Posterior cingulate gyrus (tissue), 11 donors: ENCODE data around the gene NAA20.

Source experiments
- DNase-seq, 10 donors: peaks; one replicate each; pipeline versions ENCODE4 v3.0.0 to v3.0.0-alpha.2; 2020 to 2021; ENCODE audit warnings: mixed read lengths in 3 of 10
- intact Hi-C: fragments of 100-400 bp; cut with DNase I; formaldehyde crosslinking; loops from one replicate; pipeline ENCODE4 v1.15.1; 2023

Gene NAA20, protein sequence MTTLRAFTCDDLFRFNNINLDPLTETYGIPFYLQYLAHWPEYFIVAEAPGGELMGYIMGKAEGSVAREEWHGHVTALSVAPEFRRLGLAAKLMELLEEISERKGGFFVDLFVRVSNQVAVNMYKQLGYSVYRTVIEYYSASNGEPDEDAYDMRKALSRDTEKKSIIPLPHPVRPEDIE

DNA sequence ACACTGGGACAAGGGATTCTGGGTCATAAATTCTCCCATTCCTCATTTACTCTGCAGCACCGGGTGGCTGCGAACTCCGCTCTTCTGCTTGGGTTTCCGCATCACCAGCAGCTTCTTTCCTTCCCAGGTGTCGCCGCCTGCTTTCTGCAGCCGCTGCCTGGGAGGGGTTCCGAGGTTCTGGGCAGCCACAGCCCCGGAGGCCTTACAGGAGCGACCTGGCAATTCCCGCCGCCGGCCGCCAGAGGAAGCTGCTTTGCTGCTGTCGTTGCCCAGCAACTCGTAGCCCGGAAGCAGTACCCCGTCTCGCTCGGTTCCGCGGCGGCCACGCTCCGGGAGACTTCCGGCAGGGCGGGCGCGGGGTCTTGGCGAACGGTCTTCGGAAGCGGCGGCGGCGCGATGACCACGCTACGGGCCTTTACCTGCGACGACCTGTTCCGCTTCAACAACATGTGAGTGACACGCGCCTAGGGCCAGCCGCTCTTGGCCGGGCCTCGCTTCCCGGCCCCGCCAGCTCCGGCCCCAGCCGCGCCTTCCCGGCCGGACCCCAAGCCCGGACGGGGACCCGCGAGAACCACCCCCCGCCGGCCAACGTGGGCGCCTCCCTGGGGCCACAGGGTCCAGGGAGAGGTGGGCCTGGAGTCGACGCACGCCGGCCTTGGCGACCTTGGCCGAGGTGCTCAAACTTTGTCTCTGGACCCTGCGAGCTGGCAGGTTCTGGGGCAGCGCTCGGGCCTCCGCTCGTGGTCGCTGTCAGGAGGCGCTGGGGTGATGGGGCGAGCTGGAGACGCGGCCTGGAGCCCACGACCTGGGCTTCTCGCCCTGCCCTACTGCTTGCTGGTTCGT lies at the start of gene NAA20:
TSS of gene NAA20 (plus strand) at position 362 of the 843 bp plus-strand sequence. CDS start at position 397, 35 bp downstream.
- DNase-seq, result peak; percentile 92 to 99 (median 96)
- intact Hi-C loops, result loop anchor here (5.0 kb wide), 1 partner anchor 35 kb away; the partner anchor contains the start of genes CFAP61 and CRNKL1

DNA sequence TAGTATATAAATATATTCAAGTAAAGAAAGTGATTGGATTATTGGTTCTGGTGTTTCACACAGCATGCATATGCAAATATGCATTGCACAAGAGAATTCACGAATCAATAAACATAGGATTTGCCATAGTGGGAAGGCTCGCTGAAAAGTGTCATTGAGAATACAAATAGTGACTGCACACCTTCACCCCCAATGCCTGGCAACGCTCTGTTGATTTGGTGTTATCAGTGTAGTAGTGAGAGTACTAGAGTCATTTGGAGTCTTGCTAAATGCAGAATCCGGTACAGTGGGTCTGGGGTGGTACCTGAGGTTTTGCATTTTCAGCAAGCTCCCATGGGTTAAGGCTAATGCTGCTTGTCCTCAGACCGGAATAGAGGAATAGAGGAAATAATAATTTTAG lies 49.7 kb upstream of the NAA20 start:
- intact Hi-C loops, result no loop called here
- DNase-seq, result no peak

DNA sequence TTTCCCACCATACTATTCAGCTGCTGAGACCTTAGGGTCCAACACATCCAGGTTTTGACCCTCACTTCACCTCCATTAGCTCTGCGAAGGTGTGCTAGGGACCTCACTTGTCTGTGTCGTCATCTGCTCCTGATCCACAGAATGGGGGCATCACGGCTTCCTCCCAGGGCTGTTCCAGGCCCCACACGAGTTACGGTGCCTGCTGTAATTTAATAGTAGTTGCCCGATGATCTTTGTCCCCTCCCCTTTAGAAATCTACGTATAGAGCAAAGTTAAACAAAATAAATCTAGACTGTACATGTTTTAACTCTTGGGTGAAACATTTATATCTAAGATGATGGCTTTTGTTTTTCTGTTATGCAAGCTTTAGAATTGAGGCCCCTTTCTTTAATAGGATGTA lies 49.1 kb upstream of the NAA20 start:
- intact Hi-C loops, result no loop called here
- no peak for DNase-seq

DNA sequence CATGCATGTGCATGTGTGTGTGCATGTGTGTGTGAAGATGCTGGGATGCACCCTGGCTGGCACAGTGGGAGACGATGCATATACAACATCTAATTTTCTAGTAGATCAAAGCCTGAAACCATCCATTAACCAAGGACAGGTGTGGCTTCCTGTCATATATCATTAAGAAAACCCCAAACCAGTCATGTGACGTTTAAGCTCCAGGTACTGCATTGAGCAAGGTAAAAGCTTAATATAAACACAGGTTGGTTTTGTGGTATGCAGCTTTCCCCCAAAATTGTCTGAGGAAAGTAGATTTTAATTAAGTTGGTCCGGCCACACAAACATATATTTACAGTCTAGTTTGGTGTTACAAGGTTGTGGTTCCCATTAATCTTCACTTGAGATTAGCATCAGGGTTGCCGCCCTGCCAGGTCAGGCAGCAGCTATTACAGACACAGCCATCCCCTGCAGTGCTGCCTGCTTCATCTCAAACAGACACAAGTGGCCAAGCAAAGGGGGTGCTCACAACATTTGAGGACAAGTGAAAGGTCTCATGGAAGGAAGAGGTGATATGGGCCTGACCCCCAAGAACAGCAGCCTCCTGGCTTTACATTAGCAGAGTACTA lies 48.6 kb upstream of the NAA20 start:
- intact Hi-C loops, result no loop called here
- no peak for DNase-seq

DNA sequence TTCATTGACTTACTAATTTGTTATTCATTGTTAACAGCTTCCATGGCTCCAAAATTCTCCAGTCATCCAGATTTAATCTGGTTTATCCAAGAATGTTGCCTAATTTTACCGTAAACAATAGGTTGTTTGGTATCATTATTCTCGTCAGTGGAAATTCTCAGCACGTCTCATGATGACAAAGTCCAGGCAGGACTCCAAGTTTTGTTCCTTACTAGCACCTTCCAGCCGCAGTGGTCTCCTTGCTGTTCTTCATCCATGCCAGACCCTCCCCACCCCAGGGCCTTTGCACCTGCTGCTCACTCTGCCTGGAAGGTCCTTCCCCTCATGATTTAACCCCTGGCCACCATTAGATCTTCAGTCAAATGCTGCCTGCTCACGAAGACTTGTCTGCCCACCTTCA lies 48.1 kb upstream of the NAA20 start:
- intact Hi-C loops, result no loop called here
- DNase-seq, result no peak

DNA sequence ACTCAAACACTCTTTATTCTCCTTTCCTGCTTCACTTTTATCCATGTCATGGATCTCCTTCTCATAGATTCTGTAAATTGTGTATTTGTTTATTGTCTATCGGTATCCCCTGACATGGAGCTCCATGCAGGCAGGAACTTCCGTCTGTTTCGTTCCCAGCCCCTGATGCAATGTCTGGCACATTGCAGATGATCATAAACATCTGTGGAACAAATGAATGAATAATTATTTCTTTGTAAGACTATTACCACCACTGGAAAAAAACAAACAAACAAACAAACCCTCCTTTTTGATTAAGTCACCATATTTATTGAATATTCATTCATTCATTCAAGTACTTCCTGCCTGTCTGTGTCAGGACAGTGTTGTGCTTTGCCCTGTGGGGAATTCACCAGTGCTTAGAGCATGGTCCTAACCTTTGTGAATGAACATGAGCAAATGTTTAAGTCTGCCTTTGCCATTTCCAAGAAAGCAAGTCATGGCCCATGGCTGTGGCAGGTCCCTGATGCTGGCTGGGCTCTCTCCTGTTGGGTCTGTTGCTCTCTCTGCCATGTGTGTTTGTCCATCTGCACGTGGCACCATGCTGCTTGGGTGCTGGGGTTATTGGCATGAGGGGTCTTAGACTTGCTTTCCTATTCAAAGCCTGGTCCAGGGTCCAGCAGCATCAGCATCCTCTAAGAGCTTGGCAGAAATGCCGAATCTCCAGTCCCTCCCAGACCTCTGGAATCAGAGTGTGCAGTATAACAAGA lies 47.5 kb upstream of the NAA20 start:
- DNase-seq, result peak in 1 of 10 donors; percentile 47
- intact Hi-C loops, result no loop called here

DNA sequence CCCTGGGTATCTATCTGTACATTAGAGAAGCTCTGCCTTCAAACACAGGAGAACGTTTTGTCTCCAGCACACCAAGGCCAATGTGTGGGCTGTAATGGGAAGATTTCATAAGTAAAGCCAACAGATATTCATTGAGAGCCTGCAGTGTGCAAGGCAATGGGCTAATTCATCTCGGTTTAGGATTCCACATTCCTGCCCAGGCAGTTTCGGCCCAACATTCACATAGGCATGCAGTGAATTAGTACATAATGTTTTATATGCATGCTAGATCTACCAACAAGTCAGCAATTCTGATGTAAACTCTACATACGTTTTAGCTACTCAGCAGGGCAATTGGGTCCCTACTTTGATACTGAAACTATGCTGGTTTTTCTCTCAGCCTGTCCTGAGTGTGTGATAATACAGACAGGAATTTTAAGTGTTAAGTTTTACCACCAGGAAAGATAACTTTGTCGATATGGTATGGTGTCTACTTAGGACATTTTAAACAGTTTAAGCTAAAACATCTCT lies 46.9 kb upstream of the NAA20 start:
- intact Hi-C loops, result no loop called here
- DNase-seq, result no peak

DNA sequence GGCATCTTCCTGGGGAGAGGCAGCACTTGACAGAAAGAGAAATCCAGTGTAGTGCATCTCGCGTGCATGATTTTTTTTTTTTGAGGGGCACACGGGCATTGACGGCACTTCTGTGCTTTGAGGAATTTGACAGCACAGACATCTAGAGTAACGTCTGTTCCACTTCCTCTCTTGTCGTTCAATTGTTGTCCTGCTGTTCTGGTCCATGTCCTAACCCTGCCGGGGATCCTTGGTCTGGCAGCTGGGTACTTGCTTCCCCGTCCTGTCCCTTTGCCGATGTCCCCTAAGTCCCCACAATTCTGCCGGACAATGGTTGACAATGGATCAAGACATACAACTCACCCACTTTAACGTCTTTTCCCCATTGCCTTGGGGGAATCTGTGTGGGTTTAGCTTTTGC lies 46.0 kb upstream of the NAA20 start:
- intact Hi-C loops, result no loop called here
- no peak for DNase-seq

DNA sequence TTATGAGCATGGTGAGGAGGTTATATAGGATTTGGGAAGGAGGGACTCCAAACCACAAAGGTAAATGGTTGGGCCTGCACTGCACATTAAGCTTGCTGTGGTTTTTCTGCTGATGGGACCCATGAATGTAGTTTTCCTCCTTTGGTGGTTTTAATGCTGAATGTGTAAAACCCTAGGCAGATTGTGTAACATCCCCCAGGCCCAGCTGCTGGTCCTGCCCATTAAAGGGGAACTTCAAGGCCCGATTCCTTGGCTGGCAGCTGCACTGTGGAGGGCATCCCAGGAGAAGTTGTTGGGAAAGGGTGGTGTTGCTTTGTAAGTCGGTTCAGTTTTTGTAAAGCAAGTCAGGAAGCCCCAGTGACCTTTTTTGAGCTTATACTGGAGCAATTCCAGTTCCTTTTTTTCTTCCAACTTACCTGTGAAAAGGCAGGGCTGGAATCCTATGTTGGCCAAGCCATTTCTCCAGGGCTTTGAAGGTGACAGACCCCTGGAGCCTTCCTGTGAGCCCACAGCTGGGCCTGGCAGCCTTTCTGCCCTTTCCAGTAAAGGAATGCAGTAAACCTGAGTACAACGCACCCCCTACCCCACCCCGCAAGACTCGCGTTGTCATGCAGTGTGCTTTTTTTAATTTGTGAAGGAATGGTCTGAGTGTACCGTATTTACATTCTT lies 43.1 kb upstream of the NAA20 start:
- DNase-seq, result peak in 5 of 10 donors; percentile 28 to 90 (median 41)
- intact Hi-C loops, result no loop called here

DNA sequence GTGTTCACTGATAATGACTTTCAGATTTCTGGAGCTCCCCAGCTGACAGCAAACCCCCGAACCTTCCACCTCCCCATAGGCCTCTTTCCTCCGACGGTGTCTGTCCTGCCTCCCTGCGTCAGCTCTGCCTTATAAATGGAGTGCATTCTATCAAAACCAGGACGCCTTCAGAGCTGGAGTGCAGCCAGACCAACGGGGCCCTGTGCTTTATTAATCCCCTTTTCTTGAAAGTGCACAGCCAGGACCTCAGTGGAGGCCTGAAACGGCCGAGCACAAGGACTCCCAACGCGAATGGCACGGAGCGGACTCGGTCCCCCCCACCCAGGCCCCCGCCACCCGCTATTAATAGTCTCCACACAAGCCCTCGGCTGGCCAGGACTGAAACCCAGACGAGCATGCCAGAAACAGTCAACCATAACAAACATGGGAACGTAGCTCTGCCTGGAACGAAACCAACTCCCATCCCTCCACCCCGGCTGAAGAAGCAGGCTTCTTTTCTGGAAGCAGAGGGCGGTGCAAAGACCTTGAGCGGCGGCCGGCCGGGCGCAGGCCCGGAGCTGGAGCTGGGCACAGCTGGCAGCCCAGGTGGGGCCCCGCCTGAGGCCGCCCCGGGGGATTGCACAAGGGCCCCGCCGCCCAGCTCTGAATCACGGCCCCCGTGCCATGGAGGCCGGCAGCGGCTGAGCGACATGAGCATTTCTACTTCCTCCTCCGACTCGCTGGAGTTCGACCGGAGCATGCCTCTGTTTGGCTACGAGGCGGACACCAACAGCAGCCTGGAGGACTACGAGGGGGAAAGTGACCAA lies 42.3 kb upstream of the NAA20 start:
- peak; percentile 68 to 94 (median 75) for DNase-seq
- intact Hi-C loops, result loop anchor here (5.0 kb wide), 2 partner anchors 33 to 88 kb away; no protein-coding TSS in a partner anchor

DNA sequence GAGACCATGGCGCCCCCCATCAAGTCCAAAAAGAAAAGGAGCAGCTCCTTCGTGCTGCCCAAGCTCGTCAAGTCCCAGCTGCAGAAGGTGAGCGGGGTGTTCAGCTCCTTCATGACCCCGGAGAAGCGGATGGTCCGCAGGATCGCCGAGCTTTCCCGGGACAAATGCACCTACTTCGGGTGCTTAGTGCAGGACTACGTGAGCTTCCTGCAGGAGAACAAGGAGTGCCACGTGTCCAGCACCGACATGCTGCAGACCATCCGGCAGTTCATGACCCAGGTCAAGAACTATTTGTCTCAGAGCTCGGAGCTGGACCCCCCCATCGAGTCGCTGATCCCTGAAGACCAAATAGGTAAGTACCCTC lies 41.7 kb upstream of the NAA20 start:
- intact Hi-C loops, result loop anchor here (5.0 kb wide), 2 partner anchors 33 to 88 kb away; no protein-coding TSS in a partner anchor
- peak in 4 of 10 donors; percentile 30 to 87 (median 60) for DNase-seq

DNA sequence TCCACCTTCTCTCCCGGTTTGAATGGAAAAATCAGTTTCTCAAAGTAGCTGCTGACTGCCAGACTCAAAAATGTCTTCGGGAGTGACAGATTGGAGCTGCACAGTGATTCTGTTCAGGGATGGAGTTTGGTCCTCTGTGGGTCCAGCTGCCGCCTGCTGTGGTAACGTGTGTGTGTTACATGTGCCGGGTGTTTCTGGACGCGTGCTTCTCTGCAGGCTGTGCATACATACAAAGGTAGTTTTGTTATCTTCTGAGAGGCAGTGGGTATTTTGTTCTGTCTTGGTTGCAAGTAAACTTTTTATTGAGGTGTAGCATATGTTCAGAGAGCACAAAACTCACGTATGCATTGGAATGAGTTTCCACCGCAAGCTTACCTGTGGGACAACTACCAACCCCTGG lies 41.3 kb upstream of the NAA20 start:
- DNase-seq, result peak in 1 of 10 donors; percentile 37
- intact Hi-C loops, result loop anchor here (5.0 kb wide), 2 partner anchors 34 to 89 kb away; no protein-coding TSS in a partner anchor

DNA sequence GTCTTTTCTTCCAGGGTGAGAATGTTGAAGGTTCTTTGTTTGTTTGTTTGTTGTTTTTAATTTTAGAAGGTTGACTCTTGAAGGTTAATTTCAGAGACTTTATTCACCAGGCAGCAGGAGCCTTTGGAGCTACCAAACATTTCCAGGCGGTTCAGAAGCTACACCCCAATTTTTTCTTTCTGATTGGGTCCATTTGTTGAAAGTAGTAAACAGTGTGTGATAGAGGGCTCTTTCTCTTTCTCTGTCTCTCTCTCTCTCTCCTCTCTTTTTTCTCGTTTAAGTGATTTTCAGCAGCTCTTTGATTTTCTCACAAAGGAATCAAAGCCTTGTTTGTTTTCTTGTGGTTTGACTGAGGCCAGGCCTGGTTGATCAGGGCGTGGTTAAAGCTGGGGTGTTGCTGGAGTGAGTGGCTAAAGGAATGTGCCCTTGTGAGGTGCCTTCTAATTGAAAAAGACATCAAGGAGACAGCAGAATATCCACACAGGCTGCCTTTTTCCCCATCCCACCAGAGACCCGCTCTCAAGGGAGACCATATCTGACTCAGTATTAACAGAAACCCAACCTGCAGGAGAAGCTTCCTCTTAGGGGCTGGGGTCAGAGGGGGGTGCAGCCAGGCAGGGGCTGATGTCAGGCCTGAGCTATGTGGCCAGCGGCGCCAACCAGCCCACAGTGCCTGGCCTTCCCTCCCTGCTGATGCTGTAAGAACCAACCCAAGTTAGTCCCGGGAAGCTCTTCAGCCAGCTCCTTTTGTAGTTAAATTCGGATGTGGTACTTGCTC lies 40.4 kb upstream of the NAA20 start:
- peak in 5 of 10 donors; percentile 39 to 87 (median 82) for DNase-seq
- intact Hi-C loops, result loop anchor here (5.0 kb wide), 2 partner anchors 34 to 89 kb away; no protein-coding TSS in a partner anchor

DNA sequence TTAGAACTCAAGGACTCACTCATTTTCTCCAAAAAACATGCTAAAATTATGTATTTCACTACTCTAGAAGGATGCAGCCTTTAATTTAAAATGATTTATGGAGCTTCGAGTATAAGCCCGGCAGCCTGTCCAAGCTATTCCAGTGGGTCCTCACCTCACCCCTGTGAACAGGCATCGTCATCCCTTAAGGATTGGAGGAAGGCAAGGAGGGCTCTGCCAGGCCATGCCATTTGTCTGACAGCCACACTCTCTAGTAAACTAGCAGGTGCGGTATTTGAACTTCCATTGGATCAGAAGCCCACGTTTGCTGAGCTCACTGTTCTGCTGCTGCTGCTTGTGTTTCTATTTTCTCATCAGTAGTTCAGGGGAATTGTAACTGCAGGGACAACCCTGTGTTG lies 39.8 kb upstream of the NAA20 start:
- no peak for DNase-seq
- intact Hi-C loops, result loop anchor here (5.0 kb wide), 2 partner anchors 35 to 90 kb away; no protein-coding TSS in a partner anchor

DNA sequence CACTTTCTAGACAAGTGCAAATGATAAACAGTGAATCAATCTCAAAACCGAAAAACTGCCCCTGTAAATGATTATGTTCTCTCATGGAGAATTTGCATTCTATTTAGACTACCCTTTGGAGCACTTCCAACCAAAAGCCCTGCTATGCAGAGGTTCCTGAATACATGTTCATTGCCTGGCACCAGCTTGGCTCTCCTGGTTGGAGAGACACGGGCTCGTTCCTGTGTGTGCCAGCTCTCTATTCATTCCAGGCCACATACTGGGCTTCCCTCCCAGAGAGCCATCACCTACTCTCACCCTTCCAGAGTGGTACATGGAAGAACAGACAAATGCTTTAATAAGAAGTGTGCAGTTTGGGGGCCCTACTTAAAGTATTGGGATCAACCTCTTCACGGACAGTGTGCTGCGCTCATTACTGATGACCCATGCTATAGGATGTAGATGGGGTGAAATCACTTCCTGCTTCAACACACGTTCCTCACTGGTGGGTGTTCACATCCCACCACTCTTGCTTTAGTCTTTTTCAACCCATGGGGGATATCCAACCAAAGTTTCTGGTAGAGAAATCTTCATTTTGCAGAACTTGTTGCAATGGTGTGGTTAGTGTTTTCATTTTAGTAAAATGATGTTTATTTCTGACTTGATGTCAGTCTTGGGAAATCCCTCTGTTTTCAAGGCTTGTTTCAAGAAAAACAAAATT lies 38.5 kb upstream of the NAA20 start:
- intact Hi-C loops, result loop anchor here (1.0 to 5.0 kb wide), 3 partner anchors 12 to 91 kb away; no protein-coding TSS in a partner anchor
- no peak for DNase-seq

DNA sequence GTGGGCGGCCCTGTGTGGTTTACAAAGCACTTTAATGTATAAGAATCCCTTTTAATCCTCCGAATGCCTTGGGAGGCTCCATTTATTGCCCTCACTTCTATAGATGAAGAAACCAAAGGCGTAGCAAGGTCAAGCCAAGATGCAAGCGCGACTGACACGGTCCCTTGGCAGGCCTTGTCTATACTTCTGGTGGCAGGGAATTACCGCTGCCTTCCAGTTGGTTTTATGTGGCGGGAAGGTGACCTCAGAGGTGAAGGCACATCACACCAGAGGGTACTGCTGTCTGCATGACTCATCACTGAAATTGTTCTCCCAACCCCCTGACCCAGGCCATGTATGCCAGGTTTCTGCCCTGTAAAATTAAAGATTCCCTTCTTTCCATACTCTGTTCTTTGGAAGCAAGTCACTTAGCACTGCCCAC lies 36.1 kb upstream of the NAA20 start:
- no peak for DNase-seq
- intact Hi-C loops, result no loop called here

DNA sequence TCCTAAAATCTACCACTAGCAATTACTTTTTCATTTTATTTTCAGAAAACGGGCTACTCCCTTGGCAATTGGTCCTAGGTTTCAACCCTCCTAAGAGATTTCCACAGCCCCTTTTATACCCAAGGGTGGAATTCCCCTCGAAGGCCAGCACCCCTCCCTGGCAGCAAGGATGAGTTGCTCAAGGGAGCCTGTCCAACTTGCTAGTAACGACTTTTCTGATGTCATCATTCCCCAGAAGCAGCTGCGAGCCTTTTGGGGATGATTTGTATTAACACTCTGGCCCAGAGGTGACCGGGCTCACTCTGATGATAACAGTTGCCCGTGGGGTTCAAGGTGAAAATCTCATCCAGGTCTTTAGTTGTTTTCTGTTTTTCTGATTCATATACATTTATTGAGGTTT lies 30.7 kb upstream of the NAA20 start:
- intact Hi-C loops, result no loop called here
- DNase-seq, result no peak
